Mesothelial cell of epicardium (in vitro differentiated cells): Measurements from ENCODE around the gene SHC3. TPM values are rescaled to one million over a fixed set of nuclear protein-coding genes. Genes with fewer than 3 reads are reported as not detected.

Source experiments
- DNase-seq, 2 experiments: peaks; one replicate each; pipeline ENCODE4 v3.0.0; 2021; ENCODE audit warnings: low spot score in 2 of 2; ENCODE audit not compliant: unreplicated experiment in 2 of 2
- H3K27ac Mint-ChIP-seq: 2 replicates; pipeline ENCODE4 v1.8.0; 2021; ENCODE audit warnings: mixed read lengths
- H3K27me3 Mint-ChIP-seq: 2 replicates; pipeline ENCODE4 v1.8.0; 2021; ENCODE audit warnings: low read depth, mixed read lengths
- H3K36me3 Mint-ChIP-seq: 2 replicates; pipeline ENCODE4 v1.8.0; 2021; ENCODE audit warnings: mixed read lengths
- H3K4me1 Mint-ChIP-seq: 2 replicates; pipeline ENCODE4 v1.8.0; 2021; ENCODE audit warnings: mixed read lengths
- H3K4me3 Mint-ChIP-seq: 2 replicates; pipeline ENCODE4 v1.8.0; 2021; ENCODE audit warnings: mild to moderate bottlenecking, moderate library complexity, mixed read lengths
- H3K9me3 Mint-ChIP-seq: 2 replicates; pipeline ENCODE4 v1.8.0; 2021; ENCODE audit warnings: mixed read lengths
- total RNA-seq: library from RNA; stranded (reverse); gene quantifications from 3 replicates; pipeline ENCODE4 v1.2.1, GENCODE V29; 2021
- TF ChIP-seq, protein P1 (sequence below): fragments of 200-600 bp; sonication (generic); IDR thresholded peaks from one replicate; pipeline ENCODE4 v1.5.0; 2021; ENCODE audit warnings: antibody characterized with exemption; ENCODE audit not compliant: unreplicated experiment

SHC3 gene
- total RNA-seq, 1 donor from 2014 or later, result 2.1 TPM

DNA sequence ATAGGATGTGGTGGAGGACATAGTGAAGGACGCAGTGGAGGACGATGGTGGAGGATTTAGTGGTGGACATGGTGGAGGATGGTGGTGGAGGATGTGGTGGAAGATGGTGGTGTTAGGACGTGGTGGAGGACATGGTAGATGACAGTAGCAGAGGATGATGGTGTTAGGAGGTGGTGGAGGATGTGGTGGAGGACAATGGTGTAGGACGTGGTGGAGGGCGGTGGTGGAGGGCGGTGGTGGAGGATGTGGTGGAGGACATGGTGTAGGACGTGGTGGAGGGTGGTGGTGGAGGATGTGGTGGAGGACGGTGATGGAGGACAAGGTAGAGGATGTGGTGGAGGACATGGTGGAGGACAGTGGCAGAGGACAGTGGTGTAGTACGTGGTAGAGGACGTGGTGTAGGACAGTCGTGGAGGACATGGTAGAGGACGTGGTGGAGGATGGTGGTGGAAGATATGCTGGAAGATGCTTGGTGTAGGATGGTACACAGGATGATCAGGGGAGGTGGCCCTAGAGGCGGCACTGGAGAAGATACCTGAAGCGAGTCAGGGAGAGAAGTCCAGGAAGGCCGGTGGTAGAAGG lies 118.6 kb downstream of the SHC3 start:
- TF ChIP-seq, protein P1, sequence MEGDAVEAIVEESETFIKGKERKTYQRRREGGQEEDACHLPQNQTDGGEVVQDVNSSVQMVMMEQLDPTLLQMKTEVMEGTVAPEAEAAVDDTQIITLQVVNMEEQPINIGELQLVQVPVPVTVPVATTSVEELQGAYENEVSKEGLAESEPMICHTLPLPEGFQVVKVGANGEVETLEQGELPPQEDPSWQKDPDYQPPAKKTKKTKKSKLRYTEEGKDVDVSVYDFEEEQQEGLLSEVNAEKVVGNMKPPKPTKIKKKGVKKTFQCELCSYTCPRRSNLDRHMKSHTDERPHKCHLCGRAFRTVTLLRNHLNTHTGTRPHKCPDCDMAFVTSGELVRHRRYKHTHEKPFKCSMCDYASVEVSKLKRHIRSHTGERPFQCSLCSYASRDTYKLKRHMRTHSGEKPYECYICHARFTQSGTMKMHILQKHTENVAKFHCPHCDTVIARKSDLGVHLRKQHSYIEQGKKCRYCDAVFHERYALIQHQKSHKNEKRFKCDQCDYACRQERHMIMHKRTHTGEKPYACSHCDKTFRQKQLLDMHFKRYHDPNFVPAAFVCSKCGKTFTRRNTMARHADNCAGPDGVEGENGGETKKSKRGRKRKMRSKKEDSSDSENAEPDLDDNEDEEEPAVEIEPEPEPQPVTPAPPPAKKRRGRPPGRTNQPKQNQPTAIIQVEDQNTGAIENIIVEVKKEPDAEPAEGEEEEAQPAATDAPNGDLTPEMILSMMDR, result no peak
- H3K27me3 Mint-ChIP-seq, result no peaks in the 10 kb centered on the region
- H3K36me3 Mint-ChIP-seq, result no peaks in the 10 kb centered on the region
- no peaks in the 10 kb centered on the region for H3K9me3 Mint-ChIP-seq
- no peaks in the 10 kb centered on the region for H3K4me1 Mint-ChIP-seq
- H3K4me3 Mint-ChIP-seq, result no peak overlapping the region
- DNase-seq, result no peak
- no peak overlapping the region for H3K27ac Mint-ChIP-seq

DNA sequence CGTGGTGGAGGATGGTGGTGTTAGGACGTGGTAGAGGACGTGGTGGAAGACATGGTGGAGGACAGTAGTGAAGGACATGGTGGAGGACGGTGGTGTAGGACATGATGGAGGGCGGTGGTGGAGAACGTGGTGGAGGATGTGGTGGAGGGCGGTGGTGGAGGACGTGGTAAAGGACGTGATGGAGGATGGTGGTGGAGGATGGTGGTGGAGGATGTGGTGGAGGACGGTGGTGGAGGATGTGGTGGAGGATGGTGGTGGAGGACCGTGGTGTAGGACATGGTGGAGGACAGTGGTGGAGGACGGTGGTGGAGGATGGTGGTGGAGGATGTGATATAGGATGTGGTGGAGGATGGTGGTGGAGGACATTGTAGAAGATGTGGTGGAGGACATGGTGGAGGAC lies 119.7 kb downstream of the SHC3 start:
- DNase-seq, result no peak
- Mint-ChIP-seq H3K4me1 (no peaks in the 10 kb centered on the region), H3K27me3 (no peaks in the 10 kb centered on the region), H3K27ac (no peak overlapping the region), H3K36me3 (no peaks in the 10 kb centered on the region), H3K4me3 (no peak overlapping the region), H3K9me3 (no peaks in the 10 kb centered on the region)
- TF ChIP-seq, protein P1, result no peak

DNA sequence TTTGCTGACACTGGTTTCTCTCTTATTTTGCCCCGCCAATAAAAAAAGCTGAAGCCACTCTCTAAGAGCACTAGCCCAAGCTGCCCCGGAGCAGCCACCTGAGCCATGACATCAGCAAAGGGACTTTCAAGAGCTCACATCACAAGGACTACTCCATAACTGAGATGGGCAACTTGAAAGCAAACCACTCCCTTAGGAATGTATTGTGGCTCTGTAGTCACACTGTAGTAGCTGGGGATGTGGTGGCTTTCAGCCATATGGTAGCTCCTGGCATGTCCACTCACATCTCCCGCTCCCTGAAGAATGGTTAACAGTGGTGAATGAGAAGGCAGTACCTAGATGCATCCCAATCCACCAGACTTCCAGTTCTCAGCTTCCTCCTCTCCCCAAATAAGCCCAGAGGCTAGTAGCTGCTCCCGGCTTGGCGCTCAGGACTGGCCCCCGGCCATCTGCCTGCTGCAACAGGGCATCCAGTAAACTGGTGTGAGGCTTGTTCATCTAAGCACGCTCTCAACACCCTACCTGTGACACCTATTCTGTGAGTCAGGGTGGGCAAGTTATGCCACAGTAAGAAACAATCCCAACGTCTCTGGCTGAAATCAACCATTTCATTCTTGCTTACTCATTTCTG lies 123.6 kb downstream of the SHC3 start:
- Mint-ChIP-seq H3K4me1 (no peaks in the 10 kb centered on the region), H3K36me3 (no peaks in the 10 kb centered on the region), H3K27me3 (no peaks in the 10 kb centered on the region), H3K27ac (no peak overlapping the region), H3K4me3 (no peak overlapping the region), H3K9me3 (no peaks in the 10 kb centered on the region)
- no peak for DNase-seq
- TF ChIP-seq, protein P1, result no peak

DNA sequence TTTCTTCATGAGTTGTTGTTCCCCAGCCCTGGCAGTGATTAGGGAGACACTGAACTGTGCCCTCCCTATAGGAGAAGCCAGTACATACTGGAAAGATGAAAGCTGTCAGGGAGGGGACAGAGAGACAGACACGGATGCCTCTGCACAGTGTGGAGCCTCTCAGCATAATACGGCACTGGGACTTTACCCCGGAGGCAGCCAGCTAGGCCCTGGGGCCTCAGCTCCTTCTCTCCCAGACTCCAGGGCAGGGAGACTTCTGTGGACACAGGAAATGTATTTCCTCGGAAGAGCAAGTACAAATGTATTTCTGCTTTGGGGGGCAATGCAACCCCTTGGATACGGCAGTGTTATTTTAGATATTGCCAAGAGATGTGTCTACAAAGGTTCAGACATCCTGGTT lies 125.3 kb downstream of the SHC3 start:
- H3K4me3 Mint-ChIP-seq, result no peak overlapping the region
- peaks cover 2% of the 10 kb centered on the region for H3K4me1 Mint-ChIP-seq
- no peaks in the 10 kb centered on the region for H3K36me3 Mint-ChIP-seq
- DNase-seq, result no peak
- TF ChIP-seq, protein P1, result no peak
- H3K9me3 Mint-ChIP-seq, result no peaks in the 10 kb centered on the region
- no peak overlapping the region for H3K27ac Mint-ChIP-seq
- no peaks in the 10 kb centered on the region for H3K27me3 Mint-ChIP-seq

DNA sequence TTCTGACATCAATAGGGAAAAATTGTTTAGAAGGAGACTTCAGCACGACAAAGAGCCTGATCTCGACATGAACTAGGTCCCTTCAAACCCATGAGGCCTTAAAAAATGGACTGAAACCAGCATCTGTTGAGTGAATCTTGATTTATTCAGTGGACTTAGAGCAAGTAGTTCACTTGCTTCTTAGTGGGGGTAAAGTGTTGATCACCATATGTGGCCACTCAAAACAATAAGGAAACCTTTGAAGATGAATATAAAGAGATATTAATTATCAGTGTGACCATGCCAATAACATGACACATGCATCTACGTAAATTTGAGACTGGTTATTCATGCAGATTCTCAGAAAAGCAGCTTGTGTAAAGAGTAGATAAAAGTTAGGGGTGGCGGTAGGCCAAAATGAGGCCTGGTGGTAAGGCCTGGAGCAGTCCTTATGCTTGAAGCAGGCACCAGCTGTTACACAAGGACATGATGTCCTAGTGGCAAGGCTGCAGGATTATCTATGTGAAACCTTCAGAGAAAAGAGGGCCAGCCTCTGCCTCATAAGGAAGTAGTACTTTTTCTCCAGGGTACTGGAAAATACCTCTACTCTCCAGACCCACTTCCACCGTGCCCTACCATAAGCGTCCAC lies 126.0 kb downstream of the SHC3 start:
- peaks cover 2% of the 10 kb centered on the region for H3K4me1 Mint-ChIP-seq
- TF ChIP-seq, protein P1, result no peak
- H3K9me3 Mint-ChIP-seq, result no peaks in the 10 kb centered on the region
- no peak for DNase-seq
- no peak overlapping the region for H3K27ac Mint-ChIP-seq
- H3K27me3 Mint-ChIP-seq, result no peaks in the 10 kb centered on the region
- H3K36me3 Mint-ChIP-seq, result no peaks in the 10 kb centered on the region
- no peak overlapping the region for H3K4me3 Mint-ChIP-seq
